GM23338 (cell line): ENCODE results near the gene JAZF1. TPM values are rescaled to one million over a fixed set of nuclear protein-coding genes. Genes with fewer than 3 reads are reported as not detected.
"Not testable (repeated sequence)": the region's sequence is repeated elsewhere in the genome, so short reads cannot be mapped to it uniquely, and the experiment has no call there.

Source experiments
- ATAC-seq: fragments of 200-7000 bp; cut with Tn5 transposase; 3 replicates; pipeline ENCODE4 v1.9.1; 2020
- DNase-seq: peaks from one replicate; pipeline ENCODE4 v3.0.0-alpha.2; 2015; ENCODE audit warnings: low spot score
- H2AFZ ChIP-seq: fragments of 200-600 bp; sonication (generic); 2 replicates; pipeline ENCODE4 v1.8.0; 2016; ENCODE audit warnings: antibody characterized with exemption, mild to moderate bottlenecking, moderate library complexity
- H3F3A ChIP-seq: fragments of 200-600 bp; sonication (generic); replicated peaks from 2 replicates; pipeline ENCODE4 v1.8.0; 2017; ENCODE audit warnings: antibody characterized with exemption, mixed run types, low read depth
- H3K27ac ChIP-seq: fragments of 200-600 bp; sonication (generic); 2 replicates; pipeline ENCODE4 v1.6.1; 2016; ENCODE audit warnings: low read depth
- H3K27me3 ChIP-seq: fragments of 200-600 bp; sonication (generic); 2 replicates; pipeline ENCODE4 v1.8.0; 2016; ENCODE audit warnings: mild to moderate bottlenecking, mixed run types, moderate library complexity; ENCODE audit not compliant: insufficient read depth
- H3K36me3 ChIP-seq: fragments of 200-600 bp; sonication (generic); 2 replicates; pipeline ENCODE4 v1.8.0; 2016; ENCODE audit warnings: mild to moderate bottlenecking; ENCODE audit not compliant: insufficient read depth
- H3K4me1 ChIP-seq: fragments of 200-600 bp; sonication (generic); 2 replicates; pipeline ENCODE4 v1.8.0; 2016; ENCODE audit warnings: mild to moderate bottlenecking, moderate library complexity; ENCODE audit not compliant: insufficient read depth
- H3K4me2 ChIP-seq: fragments of 200-600 bp; sonication (generic); 2 replicates; pipeline ENCODE4 v1.7.1; 2017; ENCODE audit warnings: mixed run types
- H3K4me3 ChIP-seq: fragments of 200-600 bp; sonication (generic); 2 replicates; pipeline ENCODE4 v1.6.1; 2016; ENCODE audit warnings: mixed run types
- H3K79me2 ChIP-seq: fragments of 200-600 bp; sonication (generic); replicated peaks from 2 replicates; pipeline ENCODE4 v1.8.0; 2017; ENCODE audit warnings: mild to moderate bottlenecking; ENCODE audit not compliant: insufficient read depth
- H3K9me2 ChIP-seq: fragments of 200-600 bp; sonication (generic); 2 replicates; pipeline ENCODE4 v1.8.0; 2017; ENCODE audit not compliant: insufficient read depth
- H4K20me1 ChIP-seq: fragments of 200-600 bp; sonication (generic); replicated peaks from 2 replicates; pipeline ENCODE4 v1.8.0; 2017; ENCODE audit warnings: mild to moderate bottlenecking; ENCODE audit not compliant: insufficient read depth
- H3K27ac Mint-ChIP-seq: 2 replicates; pipeline ENCODE4 v1.8.0; 2020; ENCODE audit warnings: inconsistent platforms, mild to moderate bottlenecking, moderate library complexity, mixed read lengths
- H3K27me3 Mint-ChIP-seq: 3 replicates; pipeline ENCODE4 v1.8.0; 2022; ENCODE audit warnings: low read depth, mild to moderate bottlenecking, moderate library complexity, mixed read lengths, inconsistent platforms; ENCODE audit not compliant: insufficient read depth, poor library complexity
- H3K36me3 Mint-ChIP-seq: 3 replicates; pipeline ENCODE4 v1.8.0; 2021; ENCODE audit warnings: low read depth, mild to moderate bottlenecking, inconsistent platforms, moderate library complexity, mixed read lengths
- H3K4me1 Mint-ChIP-seq: 3 replicates; pipeline ENCODE4 v1.8.0; 2020; ENCODE audit warnings: mild to moderate bottlenecking, inconsistent platforms, mixed read lengths
- H3K4me3 Mint-ChIP-seq: 3 replicates; pipeline ENCODE4 v1.8.0; 2021; ENCODE audit warnings: moderate library complexity, mild to moderate bottlenecking, inconsistent platforms, mixed read lengths
- H3K9me3 Mint-ChIP-seq: 3 replicates; pipeline ENCODE4 v1.8.0; 2020; ENCODE audit warnings: moderate library complexity, mild to moderate bottlenecking, inconsistent platforms, mixed read lengths
- CREB1 ChIP-seq: fragments of 250-450 bp; sonication (Bioruptor Pico); IDR thresholded peaks from 2 replicates; pipeline ENCODE4 v1.5.0; 2020; ENCODE audit warnings: low read depth, mild to moderate bottlenecking, moderate library complexity
- STAT1 ChIP-seq: IDR thresholded peaks from one replicate; pipeline ENCODE4 v1.6.1; 2016; ENCODE audit warnings: antibody characterized with exemption; ENCODE audit not compliant: unreplicated experiment
- ZNF114 ChIP-seq: fragments of 250-450 bp; sonication (Bioruptor Pico); IDR thresholded peaks from 2 replicates; pipeline ENCODE4 v1.5.0; 2020; ENCODE audit warnings: mild to moderate bottlenecking, moderate library complexity
- polyA plus RNA-seq: library from polyadenylated mRNA; unstranded; fragments of >200 nt; fragmentation: Nextera tagmentation; extraction: Ambion mirVana; gene quantifications from 2 replicates; pipeline ENCODE4 v1.2.1, GENCODE V29; 2016
- total RNA-seq: library from RNA; depleted of rRNA; stranded (reverse); fragments of >200 nt; shearing (Covaris generic); gene quantifications from 2 replicates; pipeline ENCODE4 v1.2.3, GENCODE V29; 2014
- TF ChIP-seq, protein P1 (sequence below): fragments of 250-450 bp; sonication (Bioruptor Pico); IDR thresholded peaks from 2 replicates; pipeline ENCODE4 v1.5.0; 2020; ENCODE audit warnings: mild to moderate bottlenecking, moderate library complexity
- TF ChIP-seq, protein P2 (sequence below): IDR thresholded peaks from 2 replicates; pipeline ENCODE4 v1.6.1; 2016; ENCODE audit warnings: antibody characterized with exemption

The JAZF1 gene
- total and polyA plus RNA-seq, 2 experiments from 2014 or later: 12.2 to 22.2 TPM

DNA sequence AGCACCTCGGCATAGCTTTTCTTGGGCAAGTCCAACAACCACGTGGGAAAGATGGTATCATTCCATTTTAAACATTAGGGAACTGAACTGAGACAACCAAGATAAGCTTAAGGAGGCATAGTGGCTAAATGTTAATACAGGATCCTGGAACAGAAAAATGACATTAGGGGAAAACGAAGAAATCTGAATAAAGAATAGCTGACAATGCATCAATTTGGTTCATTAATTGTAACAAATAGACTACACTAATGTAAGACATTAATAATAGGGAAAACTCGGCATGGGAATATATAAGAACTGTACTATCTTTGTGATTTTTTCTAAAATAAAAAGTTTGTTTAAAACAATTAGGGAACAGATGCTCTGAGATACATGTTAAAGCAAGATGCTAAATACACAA, 165.4 kb downstream of the JAZF1 start (continued):
- TF ChIP-seq, protein P1, sequence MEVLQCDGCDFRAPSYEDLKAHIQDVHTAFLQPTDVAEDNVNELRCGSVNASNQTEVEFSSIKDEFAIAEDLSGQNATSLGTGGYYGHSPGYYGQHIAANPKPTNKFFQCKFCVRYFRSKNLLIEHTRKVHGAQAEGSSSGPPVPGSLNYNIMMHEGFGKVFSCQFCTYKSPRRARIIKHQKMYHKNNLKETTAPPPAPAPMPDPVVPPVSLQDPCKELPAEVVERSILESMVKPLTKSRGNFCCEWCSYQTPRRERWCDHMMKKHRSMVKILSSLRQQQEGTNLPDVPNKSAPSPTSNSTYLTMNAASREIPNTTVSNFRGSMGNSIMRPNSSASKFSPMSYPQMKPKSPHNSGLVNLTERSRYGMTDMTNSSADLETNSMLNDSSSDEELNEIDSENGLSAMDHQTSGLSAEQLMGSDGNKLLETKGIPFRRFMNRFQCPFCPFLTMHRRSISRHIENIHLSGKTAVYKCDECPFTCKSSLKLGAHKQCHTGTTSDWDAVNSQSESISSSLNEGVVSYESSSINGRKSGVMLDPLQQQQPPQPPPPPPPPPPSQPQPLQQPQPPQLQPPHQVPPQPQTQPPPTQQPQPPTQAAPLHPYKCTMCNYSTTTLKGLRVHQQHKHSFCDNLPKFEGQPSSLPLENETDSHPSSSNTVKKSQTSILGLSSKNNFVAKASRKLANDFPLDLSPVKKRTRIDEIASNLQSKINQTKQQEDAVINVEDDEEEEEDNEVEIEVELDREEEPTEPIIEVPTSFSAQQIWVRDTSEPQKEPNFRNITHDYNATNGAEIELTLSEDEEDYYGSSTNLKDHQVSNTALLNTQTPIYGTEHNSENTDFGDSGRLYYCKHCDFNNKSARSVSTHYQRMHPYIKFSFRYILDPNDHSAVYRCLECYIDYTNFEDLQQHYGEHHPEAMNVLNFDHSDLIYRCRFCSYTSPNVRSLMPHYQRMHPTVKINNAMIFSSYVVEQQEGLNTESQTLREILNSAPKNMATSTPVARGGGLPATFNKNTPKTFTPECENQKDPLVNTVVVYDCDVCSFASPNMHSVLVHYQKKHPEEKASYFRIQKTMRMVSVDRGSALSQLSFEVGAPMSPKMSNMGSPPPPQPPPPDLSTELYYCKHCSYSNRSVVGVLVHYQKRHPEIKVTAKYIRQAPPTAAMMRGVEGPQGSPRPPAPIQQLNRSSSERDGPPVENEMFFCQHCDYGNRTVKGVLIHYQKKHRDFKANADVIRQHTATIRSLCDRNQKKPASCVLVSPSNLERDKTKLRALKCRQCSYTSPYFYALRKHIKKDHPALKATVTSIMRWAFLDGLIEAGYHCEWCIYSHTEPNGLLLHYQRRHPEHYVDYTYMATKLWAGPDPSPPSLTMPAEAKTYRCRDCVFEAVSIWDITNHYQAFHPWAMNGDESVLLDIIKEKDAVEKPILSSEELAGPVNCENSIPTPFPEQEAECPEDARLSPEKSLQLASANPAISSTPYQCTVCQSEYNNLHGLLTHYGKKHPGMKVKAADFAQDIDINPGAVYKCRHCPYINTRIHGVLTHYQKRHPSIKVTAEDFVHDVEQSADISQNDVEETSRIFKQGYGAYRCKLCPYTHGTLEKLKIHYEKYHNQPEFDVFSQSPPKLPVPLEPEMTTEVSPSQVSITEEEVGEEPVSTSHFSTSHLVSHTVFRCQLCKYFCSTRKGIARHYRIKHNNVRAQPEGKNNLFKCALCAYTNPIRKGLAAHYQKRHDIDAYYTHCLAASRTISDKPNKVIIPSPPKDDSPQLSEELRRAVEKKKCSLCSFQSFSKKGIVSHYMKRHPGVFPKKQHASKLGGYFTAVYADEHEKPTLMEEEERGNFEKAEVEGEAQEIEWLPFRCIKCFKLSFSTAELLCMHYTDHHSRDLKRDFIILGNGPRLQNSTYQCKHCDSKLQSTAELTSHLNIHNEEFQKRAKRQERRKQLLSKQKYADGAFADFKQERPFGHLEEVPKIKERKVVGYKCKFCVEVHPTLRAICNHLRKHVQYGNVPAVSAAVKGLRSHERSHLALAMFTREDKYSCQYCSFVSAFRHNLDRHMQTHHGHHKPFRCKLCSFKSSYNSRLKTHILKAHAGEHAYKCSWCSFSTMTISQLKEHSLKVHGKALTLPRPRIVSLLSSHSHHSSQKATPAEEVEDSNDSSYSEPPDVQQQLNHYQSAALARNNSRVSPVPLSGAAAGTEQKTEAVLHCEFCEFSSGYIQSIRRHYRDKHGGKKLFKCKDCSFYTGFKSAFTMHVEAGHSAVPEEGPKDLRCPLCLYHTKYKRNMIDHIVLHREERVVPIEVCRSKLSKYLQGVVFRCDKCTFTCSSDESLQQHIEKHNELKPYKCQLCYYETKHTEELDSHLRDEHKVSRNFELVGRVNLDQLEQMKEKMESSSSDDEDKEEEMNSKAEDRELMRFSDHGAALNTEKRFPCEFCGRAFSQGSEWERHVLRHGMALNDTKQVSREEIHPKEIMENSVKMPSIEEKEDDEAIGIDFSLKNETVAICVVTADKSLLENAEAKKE (CRISPR knock-in tag): no peak
- TF ChIP-seq ZNF114 (CRISPR knock-in tag): no peak

DNA sequence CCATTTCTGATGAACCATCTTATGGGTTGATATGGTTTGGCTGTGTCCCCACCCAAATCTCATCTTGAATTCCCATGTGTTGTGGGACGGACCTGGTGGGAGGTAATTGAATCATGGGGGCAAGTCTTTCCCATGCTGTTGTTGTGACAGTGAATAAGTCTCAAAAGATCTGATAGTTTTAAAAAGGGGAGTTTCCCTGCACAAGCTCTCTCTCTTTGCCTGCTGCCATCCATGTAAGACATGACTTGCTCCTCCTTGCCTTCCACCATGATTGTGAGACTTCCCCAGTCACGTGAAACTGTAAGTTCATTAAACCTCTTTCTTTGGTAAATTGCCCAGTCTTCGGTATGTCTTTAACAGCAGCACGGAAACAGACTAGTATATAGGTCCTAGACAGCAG, 166.3 kb downstream of the JAZF1 start:
- H3K4me2 ChIP-seq, H3K27ac ChIP-seq, H3K4me1 ChIP-seq, H3K27me3 ChIP-seq, H3F3A ChIP-seq, H3K4me1 Mint-ChIP-seq, ATAC-seq, H3K4me3 ChIP-seq, H4K20me1 ChIP-seq, H3K9me3 Mint-ChIP-seq, H2AFZ ChIP-seq, H3K27me3 Mint-ChIP-seq, DNase-seq, H3K36me3 ChIP-seq, H3K4me3 Mint-ChIP-seq, H3K27ac Mint-ChIP-seq, H3K79me2 ChIP-seq, H3K9me2 ChIP-seq: not testable (repeated sequence)
- H3K36me3 Mint-ChIP-seq: peaks cover 14% of the 10 kb centered on the region

DNA sequence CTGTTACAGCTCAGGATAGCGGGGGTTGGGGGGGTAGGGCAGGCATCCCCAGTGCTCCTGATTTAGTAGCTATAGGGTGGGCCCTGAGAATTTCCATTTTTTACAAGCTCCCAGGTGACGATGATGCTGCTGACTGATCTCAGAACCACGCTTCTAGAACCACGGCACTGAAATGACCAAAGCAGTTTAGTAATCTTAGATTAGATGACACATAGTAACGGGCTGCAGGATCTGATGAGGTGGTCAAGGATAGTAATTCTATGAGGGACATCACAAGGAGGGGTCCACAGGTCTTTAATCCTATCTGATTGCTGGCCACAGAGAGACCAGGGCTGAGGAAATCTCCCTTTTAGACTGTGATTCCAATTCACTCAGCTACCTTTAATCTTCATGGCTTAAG, 167.2 kb downstream of the JAZF1 start:
- Histone ChIP-seq H2AFZ (no peak overlapping the region), H3K4me1 (no peaks in the 10 kb centered on the region), H3K4me2 (no peak overlapping the region), H3K9me2 (no peaks in the 10 kb centered on the region), H3K27me3 (no peaks in the 10 kb centered on the region), H4K20me1 (no peaks in the 10 kb centered on the region; the same call in 1 of the 2 replicates), H3K27ac (no peak overlapping the region), H3F3A (no peaks in the 10 kb centered on the region), H3K4me3 (no peak overlapping the region), H3K36me3 (no peaks in the 10 kb centered on the region), H3K79me2 (peaks cover 9% of the 10 kb centered on the region; the same call in 1 of the 2 replicates)
- Mint-ChIP-seq H3K27me3 (no peaks in the 10 kb centered on the region), H3K27ac (no peak overlapping the region), H3K4me1 (peaks cover 7% of the 10 kb centered on the region; the same call in 2 of the 3 replicates), H3K4me3 (no peak overlapping the region), H3K36me3 (peaks cover 14% of the 10 kb centered on the region), H3K9me3 (peaks cover 7% of the 10 kb centered on the region; the same call in 2 of the 3 replicates)
- no peak for ATAC-seq
- no peak for DNase-seq
- TF ChIP-seq STAT1 (no peak), CREB1 (CRISPR knock-in tag) (no peak)
- TF ChIP-seq, protein P2, sequence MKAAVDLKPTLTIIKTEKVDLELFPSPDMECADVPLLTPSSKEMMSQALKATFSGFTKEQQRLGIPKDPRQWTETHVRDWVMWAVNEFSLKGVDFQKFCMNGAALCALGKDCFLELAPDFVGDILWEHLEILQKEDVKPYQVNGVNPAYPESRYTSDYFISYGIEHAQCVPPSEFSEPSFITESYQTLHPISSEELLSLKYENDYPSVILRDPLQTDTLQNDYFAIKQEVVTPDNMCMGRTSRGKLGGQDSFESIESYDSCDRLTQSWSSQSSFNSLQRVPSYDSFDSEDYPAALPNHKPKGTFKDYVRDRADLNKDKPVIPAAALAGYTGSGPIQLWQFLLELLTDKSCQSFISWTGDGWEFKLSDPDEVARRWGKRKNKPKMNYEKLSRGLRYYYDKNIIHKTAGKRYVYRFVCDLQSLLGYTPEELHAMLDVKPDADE: no peak
